SU-DHL-6 (cell line): ENCODE results near the gene LHFPL3.

Experiments
- H2AFZ ChIP-seq: fragments of 200-600 bp; sonication (generic); 2 replicates; pipeline ENCODE4 v1.6.1; 2014; ENCODE audit warnings: low read depth, mild to moderate bottlenecking, moderate library complexity, mixed read lengths, antibody characterized with exemption, low read length; ENCODE audit not compliant: severe bottlenecking
- H3F3A ChIP-seq: fragments of 200-600 bp; shearing (Covaris generic); 2 replicates; pipeline ENCODE4 v1.6.0; 2016; ENCODE audit warnings: antibody characterized with exemption, mild to moderate bottlenecking; ENCODE audit not compliant: insufficient read depth
- H3K27ac ChIP-seq: fragments of 200-600 bp; sonication (generic); 2 replicates; pipeline ENCODE4 v1.5.1; 2016; ENCODE audit warnings: low read depth, mild to moderate bottlenecking, low read length, moderate library complexity, mixed read lengths
- H3K27me3 ChIP-seq: fragments of 200-600 bp; sonication (generic), shearing (Covaris generic); 2 replicates; pipeline ENCODE4 v1.6.0; 2014; ENCODE audit warnings: mild to moderate bottlenecking, low read length
- H3K36me3 ChIP-seq: fragments of 200-600 bp; sonication (generic); 2 replicates; pipeline ENCODE4 v1.6.1; 2014; ENCODE audit warnings: mild to moderate bottlenecking, low read length, mixed read lengths
- H3K4me2 ChIP-seq: fragments of 300-600, 200-600 bp; shearing (Covaris generic), sonication (generic); 2 replicates; pipeline ENCODE4 v1.6.0; 2014; ENCODE audit warnings: low read length, low read depth, mild to moderate bottlenecking; ENCODE audit not compliant: poor library complexity, severe bottlenecking
- H3K4me3 ChIP-seq: fragments of 200-600 bp; sonication (generic); 2 replicates; pipeline ENCODE4 v1.5.1; 2014; ENCODE audit warnings: antibody characterized with exemption, low read length, mild to moderate bottlenecking, mixed read lengths; ENCODE audit not compliant: insufficient read depth, poor library complexity, severe bottlenecking
- H3K79me2 ChIP-seq: fragments of 200-600 bp; sonication (generic); 2 replicates; pipeline ENCODE4 v1.6.1; 2014; ENCODE audit warnings: mild to moderate bottlenecking, low read length, moderate library complexity; ENCODE audit not compliant: insufficient read depth
- H3K9ac ChIP-seq: fragments of 200-600 bp; sonication (generic); 2 replicates; pipeline ENCODE4 v1.7.0; 2014; ENCODE audit warnings: mild to moderate bottlenecking, low read length
- H3K9me2 ChIP-seq: fragments of 200-600 bp; sonication (generic); replicated peaks from 2 replicates; pipeline ENCODE4 v1.6.1; 2014; ENCODE audit warnings: low read length; ENCODE audit not compliant: insufficient read depth
- H3K9me3 ChIP-seq: fragments of 200-600 bp; sonication (generic); 2 replicates; pipeline ENCODE4 v1.6.1; 2014; ENCODE audit warnings: low read length, mixed read lengths; ENCODE audit not compliant: insufficient read depth
- H4K20me1 ChIP-seq: fragments of 200-600 bp; sonication (generic); 2 replicates; pipeline ENCODE4 v1.6.1; 2014; ENCODE audit warnings: low read depth, mild to moderate bottlenecking, antibody characterized with exemption, low read length, moderate library complexity, mixed read lengths
- CTCF ChIP-seq: fragments of 200-600 bp; sonication (generic); IDR thresholded peaks from one replicate; pipeline ENCODE4 v1.5.1; 2017; ENCODE audit warnings: antibody characterized with exemption, mild to moderate bottlenecking, low read length, moderate library complexity; ENCODE audit not compliant: insufficient read depth, poor library complexity, severe bottlenecking
- EZH2phosphoT487 ChIP-seq: fragments of 200-600 bp; sonication (generic), shearing (Covaris generic); conservative IDR thresholded peaks from 2 replicates; pipeline ENCODE4 v1.6.1; 2018; ENCODE audit warnings: mild to moderate bottlenecking, antibody characterized with exemption, low read length, moderate library complexity, mixed read lengths

Gene LHFPL3

GRCh38 chr7:104794589-104794988 is 466.2 kb downstream of the LHFPL3 start:
- H2AFZ ChIP-seq = no peak overlapping the region

GRCh38 chr7:104795086-104795485 is 466.7 kb downstream of the LHFPL3 start:
- no peak overlapping the region for H2AFZ ChIP-seq
- no peaks in the 10 kb centered on the region for H3K79me2 ChIP-seq
- H3K36me3 ChIP-seq = no peaks in the 10 kb centered on the region
- H3K4me3 ChIP-seq = no peak overlapping the region
- no peaks in the 10 kb centered on the region for H3K27me3 ChIP-seq
- no peaks in the 10 kb centered on the region for H3F3A ChIP-seq
- H3K9me2 ChIP-seq = no peaks in the 10 kb centered on the region
- no peak for TF ChIP-seq CTCF
- no peak for TF ChIP-seq EZH2phosphoT487
- no peak overlapping the region for H3K9ac ChIP-seq
- no peaks in the 10 kb centered on the region for H4K20me1 ChIP-seq
- no peak overlapping the region for H3K4me2 ChIP-seq
- no peaks in the 10 kb centered on the region for H3K9me3 ChIP-seq
- H3K27ac ChIP-seq = no peak overlapping the region

More at GRCh38 chr7:104794589-104794988, 466.2 kb downstream of the LHFPL3 start:
- no peak overlapping the region for H3K4me3 ChIP-seq
- no peak overlapping the region for H3K27ac ChIP-seq
- H4K20me1 ChIP-seq = no peaks in the 10 kb centered on the region
- H3K9me2 ChIP-seq = no peaks in the 10 kb centered on the region
- H3K9ac ChIP-seq = no peak overlapping the region
- no peaks in the 10 kb centered on the region for H3K79me2 ChIP-seq
- H3K9me3 ChIP-seq = no peaks in the 10 kb centered on the region
- H3K36me3 ChIP-seq = no peaks in the 10 kb centered on the region
- no peak for TF ChIP-seq EZH2phosphoT487
- TF ChIP-seq CTCF = no peak
- no peaks in the 10 kb centered on the region for H3F3A ChIP-seq
- no peaks in the 10 kb centered on the region for H3K27me3 ChIP-seq
- no peak overlapping the region for H3K4me2 ChIP-seq

- Histone ChIP-seq H3K4me3 (no peak overlapping the region), H3K9ac (no peak overlapping the region), H4K20me1 (no peaks in the 10 kb centered on the region), H3K4me2 (no peak overlapping the region), H3K27me3 (no peaks in the 10 kb centered on the region), H3K9me2 (no peaks in the 10 kb centered on the region), H3K36me3 (no peaks in the 10 kb centered on the region), H3F3A (no peaks in the 10 kb centered on the region), H2AFZ (no peak overlapping the region), H3K79me2 (no peaks in the 10 kb centered on the region), H3K27ac (no peak overlapping the region), H3K9me3 (no peaks in the 10 kb centered on the region)
- TF ChIP-seq CTCF (no peak), EZH2phosphoT487 (no peak)
Observed at GRCh38 chr7:104795616-104796398, 467.4 kb downstream of the LHFPL3 start.
